Gastrocnemius medialis (tissue), 4 donors: ENCODE data around the gene RYR2. TPM values are rescaled to one million over a fixed set of nuclear protein-coding genes. Genes with fewer than 3 reads are reported as not detected.

ENCODE experiments used
- ATAC-seq, 2 donors: fragments of 150-250 bp; one replicate each; pipeline ENCODE4 v1.9.1; 2016
- DNase-seq, 2 donors: peaks; one replicate each; pipeline ENCODE4 v3.0.0-alpha.2; 2019
- H3K27ac ChIP-seq, 4 donors: fragments of 200-600 bp; sonication (generic); 1 replicate in 1 of 4; 2 replicates in 3 of 4; pipeline ENCODE4 v1.5.1; 2016 to 2018; ENCODE audit warnings: mild to moderate bottlenecking in 2 of 4, moderate library complexity in 1 of 4
- H3K27me3 ChIP-seq, 3 donors: fragments of 200-600 bp; sonication (generic) in 2 of 3; 1 replicate in 1 of 3; 2 replicates in 2 of 3; pipeline versions ENCODE4 v1.5.1 to v1.6.0; 2016 to 2019; ENCODE audit warnings: mild to moderate bottlenecking in 1 of 3, moderate library complexity in 1 of 3
- H3K36me3 ChIP-seq, 2 donors: fragments of 200-600 bp; sonication (generic) in 1 of 2; one replicate each; pipeline ENCODE4 v1.5.1; 2017 to 2018
- H3K4me1 ChIP-seq, 2 donors: fragments of 200-600 bp; sonication (generic) in 1 of 2; one replicate each; pipeline ENCODE4 v1.5.1; 2016 to 2017; ENCODE audit warnings: mild to moderate bottlenecking in 2 of 2
- H3K4me3 ChIP-seq, 4 donors: fragments of 200-600 bp; sonication (generic) in 3 of 4; 1 replicate in 1 of 4; 2 replicates in 3 of 4; pipeline ENCODE4 v1.5.1; 2016 to 2019; ENCODE audit warnings: mild to moderate bottlenecking in 2 of 4
- H3K9me3 ChIP-seq, 3 donors: fragments of 200-600 bp; sonication (generic) in 2 of 3; 1 replicate in 1 of 3; 2 replicates in 2 of 3; pipeline ENCODE4 v1.5.1; 2016 to 2019
- CTCF ChIP-seq, 5 experiments: fragments of 450-650 bp in 3 of 5; fragments of 200-600 bp in 2 of 5; sonication (generic) in 2 of 5; IDR thresholded peaks in 4 of 5; conservative IDR thresholded peaks in 1 of 5; 1 replicate in 4 of 5; 2 replicates in 1 of 5; pipeline ENCODE4 v1.5.1; 2016 to 2019; ENCODE audit warnings: antibody characterized with exemption in 5 of 5, mild to moderate bottlenecking in 3 of 5, moderate library complexity in 3 of 5
- POLR2A ChIP-seq, 2 donors: fragments of 450-650 bp; IDR thresholded peaks; one replicate each; pipeline ENCODE4 v1.6.1; 2017; ENCODE audit warnings: antibody characterized with exemption in 2 of 2, mild to moderate bottlenecking in 2 of 2, moderate library complexity in 2 of 2
- in situ Hi-C, 4 donors: fragments of 200-750 bp; cut with MboI; loops; one replicate each; pipeline versions ENCODE4 v1.15.0 to v1.8.0; 2017; ENCODE audit warnings: low sequenced_read_pairs in 4 of 4
- intact Hi-C: fragments of 100-400 bp; cut with DNase I; formaldehyde crosslinking; loops from one replicate; pipeline ENCODE4 v1.15.1; 2023; ENCODE audit warnings: low total_unique reads
- total RNA-seq, 4 donors: library from RNA; depleted of rRNA; stranded (reverse); fragments of >200 nt; gene quantifications; one replicate each; pipeline versions ENCODE4 v1.1.0 to v1.2.3, GENCODE V29; 2016

RYR2 gene
- total RNA-seq, 4 donors from 2014 or later = 0.04 to 0.16 (median 0.07) TPM

GRCh38 chr1:237005674-237006073, 36.3 kb upstream of the RYR2 start:
- no peaks in the 10 kb centered on the region for H3K4me1 ChIP-seq
- in situ Hi-C loops = no loop called here
- no peaks in the 10 kb centered on the region for H3K9me3 ChIP-seq
- ATAC-seq (no peak), DNase-seq (no peak)
- intact Hi-C loops = no loop called here
- H3K27me3 ChIP-seq = no peaks in the 10 kb centered on the region
- TF ChIP-seq CTCF (IDR thresholded peaks at IDR 0.05 in 4 of 5, conservative IDR thresholded peaks at IDR 0.05 in 1 of 5) (no peak), POLR2A (IDR thresholded peaks at IDR 0.05) (no peak)
- H3K36me3 ChIP-seq = no peaks in the 10 kb centered on the region
- H3K4me3 ChIP-seq = no peak overlapping the region
- H3K27ac ChIP-seq = no peak overlapping the region

GRCh38 chr1:237007147-237007881, 34.7 kb upstream of the RYR2 start:
- no peaks in the 10 kb centered on the region for H3K9me3 ChIP-seq
- ATAC-seq = no peak
- no peaks in the 10 kb centered on the region for H3K4me1 ChIP-seq
- H3K36me3 ChIP-seq = no peaks in the 10 kb centered on the region
- no peak for DNase-seq
- in situ Hi-C loops = no loop called here
- no peak for TF ChIP-seq POLR2A (IDR thresholded peaks at IDR 0.05)
- TF ChIP-seq CTCF (IDR thresholded peaks at IDR 0.05 in 4 of 5, conservative IDR thresholded peaks at IDR 0.05 in 1 of 5) = no peak
- intact Hi-C loops = no loop called here
- no peaks in the 10 kb centered on the region for H3K27me3 ChIP-seq
- no peak overlapping the region for H3K27ac ChIP-seq
- no peak overlapping the region for H3K4me3 ChIP-seq

GRCh38 chr1:237009611-237010010, 32.4 kb upstream of the RYR2 start:
- intact Hi-C loops (no loop called here), in situ Hi-C loops (no loop called here)
- no peak overlapping the region for H3K4me3 ChIP-seq
- H3K9me3 ChIP-seq = no peaks in the 10 kb centered on the region
- TF ChIP-seq POLR2A (IDR thresholded peaks at IDR 0.05) = no peak
- no peak for TF ChIP-seq CTCF (IDR thresholded peaks at IDR 0.05 in 4 of 5, conservative IDR thresholded peaks at IDR 0.05 in 1 of 5)
- no peak for ATAC-seq
- no peaks in the 10 kb centered on the region for H3K36me3 ChIP-seq
- no peaks in the 10 kb centered on the region for H3K27me3 ChIP-seq
- H3K4me1 ChIP-seq = no peaks in the 10 kb centered on the region
- H3K27ac ChIP-seq = no peak overlapping the region
- DNase-seq = no peak

- TF ChIP-seq POLR2A (IDR thresholded peaks at IDR 0.05) (no peak), CTCF (IDR thresholded peaks at IDR 0.05 in 4 of 5, conservative IDR thresholded peaks at IDR 0.05 in 1 of 5) (no peak)
- DNase-seq (no peak), ATAC-seq (no peak)
- no peaks in the 10 kb centered on the region for H3K27me3 ChIP-seq
- no peak overlapping the region for H3K4me3 ChIP-seq
- no peaks in the 10 kb centered on the region for H3K36me3 ChIP-seq
- in situ Hi-C loops = no loop called here
- H3K4me1 ChIP-seq = no peaks in the 10 kb centered on the region
- intact Hi-C loops = no loop called here
- no peak overlapping the region for H3K27ac ChIP-seq
- no peaks in the 10 kb centered on the region for H3K9me3 ChIP-seq
Measured at GRCh38 chr1:237011432-237011831, 30.6 kb upstream of the RYR2 start.

- no peaks in the 10 kb centered on the region for H3K27me3 ChIP-seq
- no peaks in the 10 kb centered on the region for H3K4me1 ChIP-seq
- no peaks in the 10 kb centered on the region for H3K9me3 ChIP-seq
- no peak overlapping the region for H3K27ac ChIP-seq
- no peak overlapping the region for H3K4me3 ChIP-seq
- no peaks in the 10 kb centered on the region for H3K36me3 ChIP-seq
- ATAC-seq (no peak), DNase-seq (no peak)
- no peak for TF ChIP-seq POLR2A (IDR thresholded peaks at IDR 0.05)
- no peak for TF ChIP-seq CTCF (IDR thresholded peaks at IDR 0.05 in 4 of 5, conservative IDR thresholded peaks at IDR 0.05 in 1 of 5)
- in situ Hi-C loops (no loop called here), intact Hi-C loops (no loop called here)
Measured at GRCh38 chr1:237012361-237012760, 29.6 kb upstream of the RYR2 start.
